ENCODE measurements around the gene PCDHA1.
"Not testable (repeated sequence)": the region's sequence is repeated elsewhere in the genome, so short reads cannot be mapped to it uniquely, and the experiment has no call there.

The PCDHA1 gene

GRCh38 chr5:140849831-140850634 is 64.1 kb downstream of the PCDHA1 start:
- not testable (repeated sequence) for DNase-seq

- DNase-seq, result peak in 3 of 56 donors; percentile 16 to 38 (median 20)
Observed at GRCh38 chr5:140855772-140856674, 70.1 kb downstream of the PCDHA1 start, which contains the start of gene PCDHA10. PCDHA10 (plus strand) TSS chr5:140855897; CDS start chr5:140856049, 152 bp downstream.

GRCh38 chr5:140857177-140857986 is 71.4 kb downstream of the PCDHA1 start:
- DNase-seq, result no peak

- no peak for DNase-seq
Observed at GRCh38 chr5:140857987-140858240, 72.0 kb downstream of the PCDHA1 start.

DNA sequence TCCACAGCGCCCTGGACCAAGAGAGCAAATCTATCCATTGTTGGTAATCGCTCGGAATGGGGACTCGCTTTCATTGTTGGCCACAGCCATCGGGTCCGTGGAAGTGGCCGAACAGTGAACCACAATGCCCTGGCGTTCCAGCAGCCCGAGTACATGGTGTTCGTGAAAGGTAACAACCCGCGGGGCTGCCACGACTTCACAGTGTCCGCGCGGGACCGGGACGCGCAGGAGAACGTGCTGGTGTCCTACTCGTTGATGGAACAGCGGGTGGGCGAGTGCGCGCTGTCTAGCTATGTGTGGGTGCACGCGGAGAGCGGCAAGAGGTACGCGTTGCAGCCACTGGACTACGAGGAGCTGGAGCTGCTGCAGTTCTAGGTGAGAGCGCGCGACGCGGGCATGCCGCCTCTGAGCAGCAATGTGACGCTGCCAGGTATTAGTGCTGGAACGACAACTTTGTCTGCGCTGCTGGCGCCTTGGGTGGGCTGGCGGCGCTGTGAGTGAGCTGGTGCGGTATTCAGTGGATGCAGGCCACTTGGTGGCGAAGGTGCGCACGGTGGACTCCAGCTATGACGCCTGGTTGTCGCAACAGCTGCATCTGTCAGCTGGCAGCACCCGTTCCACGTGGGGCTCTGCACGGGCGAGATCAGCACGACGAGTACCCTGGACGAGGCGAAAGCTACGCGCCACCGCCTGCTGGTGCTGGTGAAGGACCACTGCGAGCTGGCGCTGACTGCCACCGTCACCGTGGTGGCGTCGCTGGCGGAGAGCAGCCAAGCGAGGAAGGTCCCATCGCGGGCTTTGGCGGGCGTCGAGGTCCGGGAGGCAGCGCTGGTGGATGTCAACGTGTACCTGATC is 76.7 kb downstream of the PCDHA1 start:
- DNase-seq, result no peak

DNA sequence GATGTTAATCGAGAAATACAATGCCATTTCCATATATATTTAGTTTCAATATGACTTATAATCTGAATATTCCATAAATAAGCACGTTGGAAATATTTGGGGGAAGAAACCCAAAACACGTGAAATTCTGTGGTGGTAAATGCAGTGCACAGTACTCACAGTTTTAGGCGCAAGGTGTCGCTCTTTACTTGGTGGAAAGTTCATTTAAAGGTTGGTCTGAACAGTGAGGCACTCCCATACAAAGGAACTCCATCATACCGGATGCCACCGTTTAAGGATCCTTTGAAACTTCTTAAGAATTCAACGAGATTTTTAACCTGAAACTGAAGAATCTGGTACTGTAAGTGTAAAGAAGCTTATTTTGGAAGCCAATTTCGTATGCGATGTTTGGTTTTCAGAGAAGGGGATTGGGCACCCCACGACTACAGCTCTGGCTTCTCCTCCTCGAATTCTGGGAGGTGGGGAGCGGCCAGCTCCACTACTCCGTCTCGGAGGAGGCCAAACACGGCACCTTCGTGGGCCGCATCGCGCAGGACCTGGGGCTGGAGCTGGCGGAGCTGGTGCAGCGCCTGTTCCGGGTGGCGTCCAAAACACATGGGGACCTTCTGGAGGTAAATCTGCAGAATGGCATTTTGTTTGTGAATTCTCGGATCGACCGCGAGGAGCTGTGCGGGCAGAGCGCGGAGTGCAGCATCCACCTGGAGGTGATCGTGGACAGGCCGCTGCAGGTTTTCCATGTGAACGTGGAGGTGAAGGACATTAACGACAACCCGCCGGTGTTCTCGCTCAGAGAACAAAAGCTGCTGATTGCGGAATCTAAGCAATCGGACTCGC is 83.0 kb downstream of the PCDHA1 start, which contains the start of gene PCDHA11:
PCDHA11 (plus strand) TSS at position 237 of the 834 bp plus-strand sequence; CDS start at position 384, 147 bp downstream.
- DNase-seq, result peak in 2 of 56 donors; percentile 17 to 44

DNA sequence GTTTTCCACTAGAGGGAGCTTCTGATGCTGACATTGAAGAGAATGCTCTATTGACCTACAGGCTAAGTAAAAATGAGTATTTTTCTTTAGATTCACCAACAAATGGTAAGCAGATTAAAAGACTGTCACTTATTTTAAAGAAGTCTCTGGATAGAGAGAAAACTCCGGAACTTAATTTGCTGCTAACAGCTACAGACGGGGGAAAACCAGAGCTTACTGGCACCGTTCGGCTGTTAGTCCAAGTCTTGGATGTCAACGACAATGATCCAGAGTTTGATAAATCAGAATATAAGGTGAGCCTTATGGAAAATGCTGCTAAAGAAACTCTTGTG is 83.6 kb downstream of the PCDHA1 start:
- no peak for DNase-seq

DNA sequence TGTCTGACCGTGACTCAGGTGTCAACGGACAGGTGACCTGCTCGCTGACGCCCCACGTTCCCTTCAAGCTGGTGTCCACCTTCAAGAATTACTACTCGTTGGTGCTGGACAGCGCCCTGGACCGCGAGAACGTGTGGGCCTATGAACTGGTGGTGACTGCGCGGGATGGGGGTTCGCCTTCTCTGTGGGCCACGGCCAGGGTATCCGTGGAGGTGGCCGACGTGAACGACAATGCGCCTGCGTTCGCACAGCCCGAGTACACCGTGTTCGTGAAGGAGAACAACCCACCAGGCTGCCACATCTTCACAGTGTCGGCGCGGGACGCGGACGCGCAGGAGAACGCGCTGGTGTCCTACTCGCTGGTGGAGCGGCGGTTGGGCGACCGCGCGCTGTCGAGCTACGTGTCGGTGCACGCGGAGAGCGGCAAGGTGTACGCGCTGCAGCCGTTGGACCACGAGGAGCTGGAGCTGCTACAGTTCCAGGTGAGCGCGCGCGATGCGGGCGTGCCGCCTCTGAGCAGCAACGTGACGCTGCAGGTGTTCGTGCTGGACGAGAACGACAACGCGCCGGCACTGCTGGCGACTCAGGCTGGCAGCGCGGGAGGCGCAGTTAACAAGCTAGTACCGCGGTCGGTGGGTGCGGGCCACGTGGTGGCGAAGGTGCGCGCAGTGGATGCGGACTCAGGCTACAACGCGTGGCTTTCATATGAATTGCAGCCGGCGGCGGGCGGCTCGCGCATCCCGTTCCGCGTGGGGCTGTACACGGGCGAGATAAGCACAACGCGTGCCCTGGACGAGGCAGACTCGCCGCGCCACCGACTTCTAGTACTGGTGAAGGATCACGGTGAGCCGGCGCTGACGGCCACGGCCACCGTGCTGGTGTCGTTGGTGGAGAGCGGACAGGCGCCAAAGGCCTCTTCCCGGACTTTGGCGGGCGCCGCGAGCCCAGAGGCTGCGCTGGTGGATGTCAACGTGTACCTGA is 84.6 kb downstream of the PCDHA1 start:
- DNase-seq, result no peak

GRCh38 chr5:140875085-140876065 is 89.4 kb downstream of the PCDHA1 start, which contains the start of gene PCDHA12:
PCDHA12 (plus strand) TSS chr5:140875308; CDS start chr5:140875473, 165 bp downstream.
- DNase-seq, result no peak

DNA sequence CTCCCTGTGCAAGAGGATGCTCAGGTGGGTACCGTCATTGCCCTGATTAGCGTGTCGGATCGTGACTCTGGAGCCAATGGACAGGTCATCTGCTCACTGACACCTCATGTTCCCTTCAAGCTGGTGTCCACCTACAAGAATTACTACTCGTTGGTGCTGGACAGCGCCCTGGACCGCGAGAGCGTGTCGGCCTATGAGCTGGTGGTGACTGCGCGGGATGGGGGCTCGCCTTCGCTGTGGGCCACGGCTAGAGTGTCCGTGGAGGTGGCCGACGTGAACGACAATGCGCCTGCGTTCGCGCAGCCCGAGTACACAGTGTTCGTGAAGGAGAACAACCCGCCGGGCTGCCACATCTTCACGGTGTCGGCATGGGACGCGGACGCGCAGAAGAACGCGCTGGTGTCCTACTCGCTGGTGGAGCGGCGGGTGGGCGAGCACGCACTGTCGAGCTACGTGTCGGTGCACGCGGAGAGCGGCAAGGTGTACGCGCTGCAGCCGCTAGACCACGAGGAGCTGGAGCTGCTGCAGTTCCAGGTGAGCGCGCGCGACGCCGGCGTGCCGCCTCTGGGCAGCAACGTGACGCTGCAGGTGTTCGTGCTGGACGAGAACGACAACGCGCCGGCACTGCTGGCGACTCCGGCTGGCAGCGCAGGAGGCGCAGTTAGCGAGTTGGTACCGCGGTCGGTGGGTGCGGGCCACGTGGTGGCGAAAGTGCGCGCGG is 90.8 kb downstream of the PCDHA1 start:
- not testable (repeated sequence) for DNase-seq

DNA sequence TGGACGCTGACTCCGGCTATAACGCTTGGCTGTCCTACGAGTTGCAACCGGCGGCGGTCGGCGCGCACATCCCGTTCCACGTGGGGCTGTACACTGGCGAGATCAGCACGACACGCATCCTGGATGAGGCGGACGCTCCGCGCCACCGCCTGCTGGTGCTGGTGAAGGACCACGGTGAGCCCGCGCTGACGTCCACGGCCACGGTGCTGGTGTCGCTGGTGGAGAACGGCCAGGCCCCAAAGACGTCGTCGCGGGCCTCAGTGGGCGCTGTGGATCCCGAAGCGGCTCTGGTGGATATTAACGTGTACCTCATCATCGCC is 91.3 kb downstream of the PCDHA1 start:
- no peak for DNase-seq

DNA sequence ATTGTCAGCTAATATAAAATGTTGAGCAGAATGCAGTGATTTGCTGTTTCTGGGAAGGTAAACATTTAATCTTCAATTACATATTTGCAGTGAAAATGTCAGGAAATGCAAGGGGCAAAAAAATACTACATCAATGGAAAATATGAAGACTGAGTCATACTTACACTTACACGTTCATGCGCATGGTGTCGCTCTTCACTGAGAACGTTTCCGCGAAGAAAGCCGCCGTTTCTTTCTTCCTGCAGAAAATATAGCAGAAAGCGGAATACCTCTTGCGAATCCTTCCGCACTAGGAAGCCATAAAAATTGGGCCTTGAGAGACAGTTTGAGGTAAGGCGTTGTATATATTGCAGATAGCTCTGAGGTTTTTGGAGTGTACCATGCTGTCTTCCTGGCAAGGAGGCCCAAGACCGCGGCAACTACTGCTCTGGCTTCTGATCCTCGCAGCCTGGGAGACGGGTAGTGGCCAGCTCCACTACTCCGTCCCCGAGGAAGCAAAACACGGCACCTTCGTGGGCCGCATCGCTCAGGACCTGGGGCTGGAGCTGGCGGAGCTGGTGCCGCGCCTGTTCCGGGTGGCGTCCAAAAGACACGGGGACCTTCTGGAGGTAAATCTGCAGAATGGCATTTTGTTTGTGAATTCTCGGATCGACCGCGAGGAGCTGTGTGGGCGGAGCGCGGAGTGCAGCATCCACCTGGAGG is 96.1 kb downstream of the PCDHA1 start, which contains the start of gene PCDHA13:
PCDHA13 (plus strand) TSS at position 236 of the 702 bp plus-strand sequence; CDS start at position 381, 145 bp downstream.
- DNase-seq, result peak in 3 of 56 donors; percentile 14 to 40 (median 19)

DNA sequence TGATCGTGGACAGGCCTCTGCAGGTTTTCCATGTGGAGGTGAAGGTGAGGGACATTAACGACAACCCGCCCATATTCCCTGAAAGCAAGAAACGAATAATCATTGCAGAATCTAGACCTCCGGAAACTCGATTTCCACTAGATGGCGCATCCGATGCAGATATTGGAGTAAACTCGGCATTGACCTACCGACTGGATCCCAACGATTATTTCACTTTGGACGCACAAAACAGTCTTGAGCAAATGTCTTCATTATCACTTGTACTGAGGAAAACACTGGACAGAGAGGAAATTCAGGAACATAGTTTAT is 96.6 kb downstream of the PCDHA1 start:
- peak in 3 of 56 donors; percentile 7 to 22 (median 18) for DNase-seq

GRCh38 chr5:140883373-140883772 is 97.4 kb downstream of the PCDHA1 start:
- no peak for DNase-seq

DNA sequence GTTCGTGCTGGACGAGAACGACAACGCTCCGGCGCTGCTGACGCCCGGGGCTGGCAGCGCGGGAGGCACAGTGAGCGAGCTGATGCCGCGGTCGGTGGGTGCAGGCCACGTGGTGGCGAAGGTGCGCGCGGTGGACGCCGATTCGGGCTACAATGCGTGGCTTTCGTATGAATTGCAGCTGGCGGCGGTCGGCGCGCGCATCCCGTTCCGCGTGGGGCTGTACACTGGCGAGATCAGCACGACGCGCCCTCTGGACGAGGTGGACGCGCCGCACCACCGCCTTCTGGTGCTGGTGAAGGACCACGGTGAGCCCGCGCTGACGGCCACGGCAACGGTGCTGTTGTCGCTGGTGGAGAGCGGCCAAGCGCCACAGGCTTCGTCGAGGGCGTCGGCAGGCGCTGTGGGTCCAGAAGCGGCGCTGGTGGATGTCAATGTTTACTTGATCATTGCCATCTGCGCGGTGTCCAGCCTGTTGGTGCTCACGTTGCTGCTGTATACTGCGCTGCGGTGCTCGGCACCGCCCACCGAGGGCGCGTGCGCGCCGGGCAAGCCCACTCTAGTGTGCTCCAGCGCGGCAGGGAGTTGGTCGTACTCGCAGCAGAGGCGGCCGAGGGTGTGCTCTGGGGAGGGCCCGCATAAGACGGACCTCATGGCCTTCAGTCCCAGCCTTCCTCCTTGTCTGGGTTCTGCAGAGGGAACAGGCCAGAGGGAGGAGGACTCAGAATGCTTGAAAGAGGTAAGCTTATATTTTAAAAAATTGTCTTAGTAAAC is 98.2 kb downstream of the PCDHA1 start:
- no peak for DNase-seq

All from amygdala (tissue), 56 donors.